AG04449 (cell line): ENCODE results near the gene MED31.

Source experiments
- CTCF ChIA-PET: fragments of 350-600 bp; formaldehyde crosslinking; extraction: SDS; loops from one replicate; lab custom pipeline; 2021; ENCODE audit warnings: antibody characterized with exemption; lab: Yijun Ruan, JAX
- POLR2A ChIA-PET: fragments of 400-600, 350-600 bp; formaldehyde crosslinking; extraction: SDS; loops from one replicate; lab custom pipeline; 2020; ENCODE audit warnings: antibody characterized with exemption, inconsistent platforms; lab: Yijun Ruan, JAX
- DNase-seq: peaks from one replicate; pipeline ENCODE4 v3.0.0-alpha.2; 2010; ENCODE audit warnings: low read depth, low spot score
- H3K4me3 ChIP-seq: 2 replicates; pipeline ENCODE4 v1.5.1; 2011; ENCODE audit warnings: low read depth, mild to moderate bottlenecking, control low read depth, low read length
- CTCF ChIP-seq: IDR thresholded peaks from one replicate; pipeline ENCODE4 v1.5.1; 2011; ENCODE audit warnings: mild to moderate bottlenecking, moderate library complexity, low read length, control low read depth, inconsistent platforms; ENCODE audit not compliant: insufficient read depth; ENCODE audit errors: missing control alignments

MED31 gene

DNA sequence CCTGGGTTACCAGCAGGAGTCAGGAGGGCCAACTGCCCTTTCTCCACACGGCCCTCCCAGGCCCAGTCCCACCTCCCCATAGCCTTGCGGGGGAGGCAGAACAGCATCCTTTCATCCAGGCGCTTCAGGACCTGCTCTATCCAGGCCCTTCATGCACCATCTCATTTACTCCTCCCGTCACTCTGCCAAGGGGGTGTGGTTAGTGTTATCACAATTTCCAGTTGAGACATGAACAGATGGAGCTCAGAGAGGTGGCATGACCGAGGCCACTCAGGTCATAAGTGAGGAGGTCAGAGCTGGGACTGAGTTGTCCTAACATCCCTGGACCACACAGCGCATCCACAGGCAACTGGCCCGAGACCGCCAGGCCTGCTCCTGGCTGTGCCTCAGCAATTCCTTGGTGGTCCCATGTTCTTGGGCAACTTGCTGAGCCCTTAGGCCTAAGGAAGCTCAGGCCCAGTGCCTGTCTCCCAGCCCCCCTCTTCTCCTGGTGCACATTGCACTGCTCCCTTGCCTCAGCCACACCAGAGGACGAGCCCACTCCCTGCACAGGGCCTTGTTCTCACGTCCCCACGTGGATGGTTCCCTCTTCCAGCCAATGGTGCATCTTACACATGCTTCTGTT lies 23.9 kb upstream of the MED31 start:
- no peak overlapping the region for H3K4me3 ChIP-seq
- no peak for TF ChIP-seq CTCF
- ChIA-PET CTCF (interaction anchor here (3.7 kb wide), 1 partner anchor 9 kb away, joined by 26 read pairs; no protein-coding TSS in a partner anchor), POLR2A (no interaction called here)
- no peak for DNase-seq

DNA sequence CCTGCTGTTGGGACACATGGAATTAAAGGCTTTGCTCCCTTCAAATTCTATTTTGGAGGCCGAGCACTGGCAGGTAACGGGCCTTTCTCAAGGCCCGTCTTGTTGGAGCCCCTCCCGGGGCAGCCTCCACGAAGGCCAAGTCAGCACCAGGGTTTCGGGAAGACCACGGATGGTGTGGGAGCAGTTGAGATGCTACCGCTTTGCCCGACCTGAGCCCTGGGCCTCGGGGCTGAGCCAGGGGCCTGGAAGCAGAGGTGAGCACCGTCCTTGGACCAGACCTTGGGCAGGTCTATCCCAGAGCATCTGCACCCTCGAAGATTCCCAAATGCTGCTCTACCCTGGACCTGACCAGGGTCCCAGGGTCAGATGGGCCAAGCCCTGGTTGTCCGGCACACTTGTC lies 23.2 kb upstream of the MED31 start:
- no peak for DNase-seq
- no peak overlapping the region for H3K4me3 ChIP-seq
- ChIA-PET CTCF (interaction anchor here (3.7 kb wide), 1 partner anchor 8 kb away, joined by 26 read pairs; no protein-coding TSS in a partner anchor), POLR2A (no interaction called here)
- TF ChIP-seq CTCF, result no peak

- ChIA-PET POLR2A (no interaction called here), CTCF (interaction anchor here (0.9 to 1.8 kb wide), 5 partner anchors 8 to 332 kb away, joined by 3 to 7 read pairs (median 3); no protein-coding TSS in a partner anchor)
- no peak for DNase-seq
- no peak overlapping the region for H3K4me3 ChIP-seq
- no peak for TF ChIP-seq CTCF
Observed at GRCh38 chr17:6671431-6671830, 20.0 kb upstream of the MED31 start.

DNA sequence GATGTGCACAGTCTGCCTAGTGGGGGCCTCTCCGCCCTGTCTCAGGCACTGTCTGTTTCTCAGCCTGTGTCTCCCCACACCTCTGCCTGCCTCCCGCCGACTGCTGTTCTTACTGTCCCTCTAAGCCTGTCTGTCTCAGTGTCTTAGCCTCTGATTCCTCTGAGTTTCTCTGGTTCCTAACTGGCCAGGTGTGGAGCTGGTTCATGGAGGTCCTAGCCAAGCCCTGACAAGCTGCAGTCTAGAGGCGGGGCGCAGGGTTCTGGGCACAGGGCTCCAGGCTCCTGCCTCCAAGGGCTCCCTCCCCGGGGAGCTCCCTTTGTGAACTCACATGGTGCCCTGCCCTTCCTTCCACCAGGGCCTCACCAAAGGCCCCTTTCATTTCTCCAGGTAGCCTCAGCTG lies 19.6 kb upstream of the MED31 start:
- no peak for TF ChIP-seq CTCF
- CTCF ChIA-PET, result interaction anchor here (0.9 to 1.8 kb wide), 5 partner anchors 9 to 244 kb away, joined by 3 to 6 read pairs (median 3); no protein-coding TSS in a partner anchor
- POLR2A ChIA-PET, result no interaction called here
- H3K4me3 ChIP-seq, result no peak overlapping the region
- DNase-seq, result no peak

DNA sequence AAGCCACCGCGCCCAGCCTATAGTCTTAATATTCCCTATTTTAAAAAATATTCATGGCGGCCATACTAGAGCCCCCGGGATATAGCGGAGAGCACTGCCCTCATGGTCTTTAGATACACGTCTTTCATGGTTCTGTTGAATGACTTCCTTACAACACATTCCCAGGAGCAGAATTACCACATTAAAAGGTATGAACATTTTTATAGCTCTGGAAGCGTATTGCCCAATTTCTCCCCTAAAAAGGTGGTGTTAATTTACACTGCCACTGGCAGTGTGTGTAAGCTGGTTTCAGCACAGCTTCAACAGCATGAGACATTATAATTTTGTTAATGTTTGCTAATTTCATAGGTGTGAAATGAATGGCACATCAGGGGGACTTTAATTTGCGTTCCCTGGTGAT lies 19.2 kb upstream of the MED31 start:
- H3K4me3 ChIP-seq, result no peak overlapping the region
- POLR2A ChIA-PET, result no interaction called here
- DNase-seq, result no peak
- CTCF ChIA-PET, result interaction anchor here (0.9 to 4.9 kb wide), 9 partner anchors 9 to 351 kb away, joined by 3 to 38 read pairs (median 6); no protein-coding TSS in a partner anchor
- TF ChIP-seq CTCF, result no peak

GRCh38 chr17:6669479-6670212 lies 18.2 kb upstream of the MED31 start:
- H3K4me3 ChIP-seq, result no peak overlapping the region

More at GRCh38 chr17:6669479-6670212, 18.2 kb upstream of the MED31 start:
- ChIA-PET CTCF (interaction anchor here (0.7 to 4.9 kb wide), 7 partner anchors 13 to 352 kb away, joined by 3 to 38 read pairs (median 6); no protein-coding TSS in a partner anchor), POLR2A (interaction anchor here (0.6 kb wide), 1 partner anchor 347 kb away, joined by 3 read pairs; no protein-coding TSS in a partner anchor)
- no peak for TF ChIP-seq CTCF
- no peak for DNase-seq
